ENCODE results near the gene SAMM50. TPM values are rescaled to one million over a fixed set of nuclear protein-coding genes. Genes with fewer than 3 reads are reported as not detected.

The SAMM50 gene
- total and polyA plus RNA-seq, 4 donors: 19.2 to 30.1 (median 26.0) TPM

- WGBS: 37% methylated on average over 5 of the region's 5 CpGs
- H3K4me3 ChIP-seq (ENCODE audit: low read depth in 1 of 3, low read length in 3 of 3): no peak overlapping the region
- H3K4me1 ChIP-seq (ENCODE audit: control insufficient read depth in 4 of 4, insufficient read depth in 4 of 4, low read length in 3 of 4): peaks cover 11 to 48% (median 41%) of the 10 kb centered on the region in 4 donors
- no peaks in the 10 kb centered on the region for H3K27me3 ChIP-seq (ENCODE audit: control insufficient read depth in 4 of 4, insufficient read depth in 4 of 4, low read length in 3 of 4)
- no peak for DNase-seq (ENCODE audit: low spot score)
- peak overlapping the region; percentile 16 to 62 for H3K27ac ChIP-seq (ENCODE audit: low read depth in 1 of 2, low read length in 2 of 2)
- H3K9me3 ChIP-seq (ENCODE audit: control insufficient read depth in 4 of 4, low read length in 3 of 4): no peaks in the 10 kb centered on the region
- H3K36me3 ChIP-seq (ENCODE audit: control insufficient read depth in 4 of 4, insufficient read depth in 3 of 4, low read depth in 1 of 4, low read length in 3 of 4): peaks cover 4 to 36% (median 30%) of the 10 kb centered on the region in 4 donors
- H3K9ac ChIP-seq (ENCODE audit: low read depth in 1 of 2, low read length in 2 of 2): no peak overlapping the region
- TF ChIP-seq, protein P1, sequence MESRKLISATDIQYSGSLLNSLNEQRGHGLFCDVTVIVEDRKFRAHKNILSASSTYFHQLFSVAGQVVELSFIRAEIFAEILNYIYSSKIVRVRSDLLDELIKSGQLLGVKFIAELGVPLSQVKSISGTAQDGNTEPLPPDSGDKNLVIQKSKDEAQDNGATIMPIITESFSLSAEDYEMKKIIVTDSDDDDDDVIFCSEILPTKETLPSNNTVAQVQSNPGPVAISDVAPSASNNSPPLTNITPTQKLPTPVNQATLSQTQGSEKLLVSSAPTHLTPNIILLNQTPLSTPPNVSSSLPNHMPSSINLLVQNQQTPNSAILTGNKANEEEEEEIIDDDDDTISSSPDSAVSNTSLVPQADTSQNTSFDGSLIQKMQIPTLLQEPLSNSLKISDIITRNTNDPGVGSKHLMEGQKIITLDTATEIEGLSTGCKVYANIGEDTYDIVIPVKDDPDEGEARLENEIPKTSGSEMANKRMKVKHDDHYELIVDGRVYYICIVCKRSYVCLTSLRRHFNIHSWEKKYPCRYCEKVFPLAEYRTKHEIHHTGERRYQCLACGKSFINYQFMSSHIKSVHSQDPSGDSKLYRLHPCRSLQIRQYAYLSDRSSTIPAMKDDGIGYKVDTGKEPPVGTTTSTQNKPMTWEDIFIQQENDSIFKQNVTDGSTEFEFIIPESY (IDR thresholded peaks at IDR 0.05): peak; percentile 60
- peak; percentile 49 for TF ChIP-seq MAX (IDR thresholded peaks at IDR 0.05)
- TF ChIP-seq, protein P2, sequence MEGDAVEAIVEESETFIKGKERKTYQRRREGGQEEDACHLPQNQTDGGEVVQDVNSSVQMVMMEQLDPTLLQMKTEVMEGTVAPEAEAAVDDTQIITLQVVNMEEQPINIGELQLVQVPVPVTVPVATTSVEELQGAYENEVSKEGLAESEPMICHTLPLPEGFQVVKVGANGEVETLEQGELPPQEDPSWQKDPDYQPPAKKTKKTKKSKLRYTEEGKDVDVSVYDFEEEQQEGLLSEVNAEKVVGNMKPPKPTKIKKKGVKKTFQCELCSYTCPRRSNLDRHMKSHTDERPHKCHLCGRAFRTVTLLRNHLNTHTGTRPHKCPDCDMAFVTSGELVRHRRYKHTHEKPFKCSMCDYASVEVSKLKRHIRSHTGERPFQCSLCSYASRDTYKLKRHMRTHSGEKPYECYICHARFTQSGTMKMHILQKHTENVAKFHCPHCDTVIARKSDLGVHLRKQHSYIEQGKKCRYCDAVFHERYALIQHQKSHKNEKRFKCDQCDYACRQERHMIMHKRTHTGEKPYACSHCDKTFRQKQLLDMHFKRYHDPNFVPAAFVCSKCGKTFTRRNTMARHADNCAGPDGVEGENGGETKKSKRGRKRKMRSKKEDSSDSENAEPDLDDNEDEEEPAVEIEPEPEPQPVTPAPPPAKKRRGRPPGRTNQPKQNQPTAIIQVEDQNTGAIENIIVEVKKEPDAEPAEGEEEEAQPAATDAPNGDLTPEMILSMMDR (IDR thresholded peaks at IDR 0.05; ENCODE audit: low read depth, low read length, missing input control): no peak
- TF ChIP-seq SP1 (IDR thresholded peaks at IDR 0.05): peak; percentile 78
- no peak for TF ChIP-seq TAF1 (conservative IDR thresholded peaks at IDR 0.05)
- no peak for TF ChIP-seq FOXA1 (IDR thresholded peaks at IDR 0.05)
- no peak for TF ChIP-seq EGR1 (IDR thresholded peaks at IDR 0.05; ENCODE audit: low read depth in 2 of 2)
- TF ChIP-seq, protein P3, sequence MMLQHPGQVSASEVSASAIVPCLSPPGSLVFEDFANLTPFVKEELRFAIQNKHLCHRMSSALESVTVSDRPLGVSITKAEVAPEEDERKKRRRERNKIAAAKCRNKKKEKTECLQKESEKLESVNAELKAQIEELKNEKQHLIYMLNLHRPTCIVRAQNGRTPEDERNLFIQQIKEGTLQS (IDR thresholded peaks at IDR 0.05): peak; percentile 65
- TF ChIP-seq FOXA2 (IDR thresholded peaks at IDR 0.05): peak; percentile 25
- no peak for TF ChIP-seq REST (IDR thresholded peaks at IDR 0.05)
- TF ChIP-seq GABPA (IDR thresholded peaks at IDR 0.05 in 1 of 2, conservative IDR thresholded peaks at IDR 0.05 in 1 of 2): peak in 1 of 2 donors; percentile 48
- TF ChIP-seq YY1 (IDR thresholded peaks at IDR 0.05): peak; percentile 39
- peak in 1 of 2 donors; percentile 56 for TF ChIP-seq JUND (IDR thresholded peaks at IDR 0.05)
- peak; percentile 84 for TF ChIP-seq NR2F2 (IDR thresholded peaks at IDR 0.05)
- TF ChIP-seq RXRA (IDR thresholded peaks at IDR 0.05): peak; percentile 98
- TF ChIP-seq RAD21 (IDR thresholded peaks at IDR 0.05): peak in 1 of 2 donors; percentile 26
- peak; percentile 97 to 99 for TF ChIP-seq HNF4A (conservative IDR thresholded peaks at IDR 0.05)
- peak; percentile 97 for TF ChIP-seq HNF4G (IDR thresholded peaks at IDR 0.05)
Measured at GRCh38 chr22:43928468-43928867, 26.8 kb upstream of the SAMM50 start.

Data from liver (tissue), 9 donors.